Suprapubic skin (tissue), 3 donors: ENCODE data around the gene SCAMP1.

Source experiments
- CTCF ChIP-seq, 2 donors: fragments of 200-600 bp in 1 of 2; fragments of 450-650 bp in 1 of 2; sonication (generic) in 1 of 2; IDR thresholded peaks; one replicate each; pipeline ENCODE4 v1.5.1; 2016 to 2019; ENCODE audit warnings: antibody characterized with exemption in 2 of 2, mild to moderate bottlenecking in 1 of 2, moderate library complexity in 1 of 2
- POLR2AphosphoS5 ChIP-seq, 3 donors: sonication (generic); formaldehyde crosslinking; IDR thresholded peaks; one replicate each; pipeline ENCODE4 v1.6.1; 2017; ENCODE audit warnings: antibody characterized with exemption in 3 of 3

- TF ChIP-seq POLR2AphosphoS5 (IDR thresholded peaks at IDR 0.05): no peak
- TF ChIP-seq CTCF (IDR thresholded peaks at IDR 0.05): no peak
Measured at GRCh38 chr5:78369680-78370079, 9.3 kb downstream of the SCAMP1 start.
